ENCODE data around the gene DYNC2H1.

DNA sequence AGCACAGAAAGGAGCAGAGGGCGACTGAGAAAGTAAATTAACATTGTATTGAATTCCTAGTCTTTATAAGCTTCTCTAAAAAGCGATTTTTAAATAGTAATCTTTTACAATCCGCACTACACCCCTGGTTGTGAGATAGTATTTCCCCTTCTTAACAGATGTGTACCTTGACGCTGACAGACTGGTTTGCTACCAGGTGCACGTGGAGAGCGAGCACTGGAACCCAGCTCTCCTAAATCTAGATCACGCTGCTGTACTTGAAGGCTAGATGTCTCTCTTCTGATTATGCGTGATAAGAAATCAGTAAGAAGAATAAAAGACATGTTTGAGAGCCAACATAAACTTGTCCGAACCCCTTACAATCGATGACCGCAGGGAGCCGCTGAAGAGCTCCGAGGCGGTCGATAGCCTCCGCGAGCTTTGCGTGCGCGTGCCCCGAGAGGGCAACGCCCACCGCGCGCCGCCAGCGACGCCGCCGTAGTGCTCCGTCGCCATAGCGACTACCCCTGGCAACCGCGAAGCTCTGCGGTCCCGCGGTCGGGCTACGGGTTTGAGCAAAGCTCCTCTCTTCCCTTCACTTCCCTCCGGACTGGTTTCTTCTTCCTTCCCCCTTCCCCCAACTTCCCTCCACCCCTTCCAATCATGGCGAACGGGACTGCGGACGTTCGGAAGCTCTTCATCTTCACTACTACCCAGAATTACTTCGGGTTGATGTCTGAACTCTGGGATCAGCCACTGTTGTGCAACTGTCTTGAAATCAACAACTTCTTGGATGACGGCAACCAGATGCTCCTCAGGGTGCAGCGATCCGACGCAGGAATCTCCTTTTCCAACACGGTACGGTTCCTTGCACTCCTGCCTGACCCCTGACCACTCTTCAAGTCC is at the start of gene DYNC2H1:
- TF ChIP-seq, protein P1, sequence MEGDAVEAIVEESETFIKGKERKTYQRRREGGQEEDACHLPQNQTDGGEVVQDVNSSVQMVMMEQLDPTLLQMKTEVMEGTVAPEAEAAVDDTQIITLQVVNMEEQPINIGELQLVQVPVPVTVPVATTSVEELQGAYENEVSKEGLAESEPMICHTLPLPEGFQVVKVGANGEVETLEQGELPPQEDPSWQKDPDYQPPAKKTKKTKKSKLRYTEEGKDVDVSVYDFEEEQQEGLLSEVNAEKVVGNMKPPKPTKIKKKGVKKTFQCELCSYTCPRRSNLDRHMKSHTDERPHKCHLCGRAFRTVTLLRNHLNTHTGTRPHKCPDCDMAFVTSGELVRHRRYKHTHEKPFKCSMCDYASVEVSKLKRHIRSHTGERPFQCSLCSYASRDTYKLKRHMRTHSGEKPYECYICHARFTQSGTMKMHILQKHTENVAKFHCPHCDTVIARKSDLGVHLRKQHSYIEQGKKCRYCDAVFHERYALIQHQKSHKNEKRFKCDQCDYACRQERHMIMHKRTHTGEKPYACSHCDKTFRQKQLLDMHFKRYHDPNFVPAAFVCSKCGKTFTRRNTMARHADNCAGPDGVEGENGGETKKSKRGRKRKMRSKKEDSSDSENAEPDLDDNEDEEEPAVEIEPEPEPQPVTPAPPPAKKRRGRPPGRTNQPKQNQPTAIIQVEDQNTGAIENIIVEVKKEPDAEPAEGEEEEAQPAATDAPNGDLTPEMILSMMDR (IDR thresholded peaks at IDR 0.05) = peak in 2 of 3 donors; percentile 32 to 52
- TF ChIP-seq POLR2AphosphoS5 (IDR thresholded peaks at IDR 0.05) (peak in 1 of 3 donors; percentile 54), POLR2A (IDR thresholded peaks at IDR 0.05) (no peak)
